DOHH2 (cell line): ENCODE measurements around the gene BZW1.
"Not testable (repeated sequence)": the region's sequence is repeated elsewhere in the genome, so short reads cannot be mapped to it uniquely, and the experiment has no call there.

Experiments used
- H3F3A ChIP-seq: fragments of 200-600 bp; sonication (generic), shearing (Covaris generic); 2 replicates; pipeline ENCODE4 v1.6.0; 2016; ENCODE audit warnings: antibody characterized with exemption, mild to moderate bottlenecking; ENCODE audit not compliant: control insufficient read depth, insufficient read depth
- H3K27ac ChIP-seq: fragments of 200-600 bp; sonication (generic); 2 replicates; pipeline ENCODE4 v1.5.1; 2014; ENCODE audit warnings: low read depth, mild to moderate bottlenecking, low read length, moderate library complexity
- H3K27me3 ChIP-seq: fragments of 200-600 bp; sonication (generic); 2 replicates; pipeline ENCODE4 v1.6.1; 2014; ENCODE audit warnings: mild to moderate bottlenecking, low read length, mixed read lengths; ENCODE audit not compliant: control insufficient read depth
- H3K36me3 ChIP-seq: fragments of 200-600 bp; sonication (generic); 2 replicates; pipeline ENCODE4 v1.6.1; 2014; ENCODE audit warnings: mild to moderate bottlenecking, low read length, moderate library complexity, mixed read lengths; ENCODE audit not compliant: control insufficient read depth
- H3K4me1 ChIP-seq: fragments of 200-600 bp; sonication (generic); 2 replicates; pipeline ENCODE4 v1.6.1; 2014; ENCODE audit warnings: mild to moderate bottlenecking, low read length, mixed read lengths; ENCODE audit not compliant: control insufficient read depth
- H3K4me2 ChIP-seq: fragments of 200-600 bp; sonication (generic); 2 replicates; pipeline ENCODE4 v1.6.0; 2014; ENCODE audit warnings: mild to moderate bottlenecking, low read length, moderate library complexity
- H3K4me3 ChIP-seq: fragments of 200-600 bp; sonication (generic); 2 replicates; pipeline ENCODE4 v1.5.1; 2014; ENCODE audit warnings: mild to moderate bottlenecking, low read length, mixed read lengths
- H3K79me2 ChIP-seq: fragments of 200-600 bp; sonication (generic); 2 replicates; pipeline ENCODE4 v1.6.1; 2014; ENCODE audit warnings: mild to moderate bottlenecking, low read length, mixed read lengths; ENCODE audit not compliant: control insufficient read depth
- H3K9me2 ChIP-seq: fragments of 200-600 bp; sonication (generic); replicated peaks from 2 replicates; pipeline ENCODE4 v1.6.1; 2014; ENCODE audit warnings: mild to moderate bottlenecking, low read length, mixed read lengths; ENCODE audit not compliant: control insufficient read depth
- H3K9me3 ChIP-seq: fragments of 200-600 bp; sonication (generic); 2 replicates; pipeline ENCODE4 v1.6.1; 2014; ENCODE audit warnings: antibody characterized with exemption, low read length, mixed read lengths; ENCODE audit not compliant: control insufficient read depth, insufficient read depth
- H4K20me1 ChIP-seq: fragments of 200-600 bp; sonication (generic); 2 replicates; pipeline ENCODE4 v1.6.0; 2014; ENCODE audit warnings: low read depth, mild to moderate bottlenecking, antibody characterized with exemption, low read length, moderate library complexity; ENCODE audit not compliant: control insufficient read depth, insufficient read depth
- CTCF ChIP-seq: fragments of 200-600 bp; sonication (generic); IDR thresholded peaks from one replicate; pipeline ENCODE4 v1.5.1; 2014; ENCODE audit warnings: antibody characterized with exemption, mild to moderate bottlenecking, low read depth, low read length; ENCODE audit not compliant: poor library complexity, severe bottlenecking
- EZH2phosphoT487 ChIP-seq: fragments of 200-600 bp; sonication (generic); IDR thresholded peaks from 2 replicates; pipeline ENCODE4 v1.6.1; 2017; ENCODE audit warnings: borderline replicate concordance, mild to moderate bottlenecking, antibody characterized with exemption, low read length, moderate library complexity, mixed read lengths

BZW1 gene

GRCh38 chr2:200812122-200813022 is 662 bp downstream of the BZW1 start:
- Histone ChIP-seq H3K4me1 (peaks cover 24% of the 10 kb centered on the region), H3K9me2 (no peaks in the 10 kb centered on the region), H3K9me3 (no peaks in the 10 kb centered on the region), H3K4me3 (peak overlapping the region; percentile 90), H3K27me3 (no peaks in the 10 kb centered on the region), H3K27ac (peak overlapping the region; percentile 79), H3K79me2 (peaks cover 49% of the 10 kb centered on the region), H4K20me1 (peaks cover 24% of the 10 kb centered on the region), H3K4me2 (peak overlapping the region; percentile 87), H3F3A (no peaks in the 10 kb centered on the region; the same call in 1 of the 2 replicates), H3K36me3 (peaks cover 53% of the 10 kb centered on the region)
- TF ChIP-seq EZH2phosphoT487, result no peak
- TF ChIP-seq CTCF, result peak; percentile 73

GRCh38 chr2:200814276-200814815 is 2.6 kb downstream of the BZW1 start:
- H3K4me3 ChIP-seq, result no peak overlapping the region
- H3K27me3 ChIP-seq, result no peaks in the 10 kb centered on the region
- H4K20me1 ChIP-seq, result peaks cover 24% of the 10 kb centered on the region
- H3K4me1 ChIP-seq, result peaks cover 24% of the 10 kb centered on the region
- H3K36me3 ChIP-seq, result peaks cover 72% of the 10 kb centered on the region
- H3K9me3 ChIP-seq, result no peaks in the 10 kb centered on the region
- H3K9me2 ChIP-seq, result no peaks in the 10 kb centered on the region
- H3K27ac ChIP-seq, result no peak overlapping the region
- H3K79me2 ChIP-seq, result peaks cover 51% of the 10 kb centered on the region
- peak overlapping the region; percentile 87; the same call in 1 of the 2 replicates for H3K4me2 ChIP-seq
- no peaks in the 10 kb centered on the region; the same call in none of the 2 replicates for H3F3A ChIP-seq
- no peak for TF ChIP-seq EZH2phosphoT487
- no peak for TF ChIP-seq CTCF

- Histone ChIP-seq H3K9me2 (no peaks in the 10 kb centered on the region), H3K4me1 (peaks cover 24% of the 10 kb centered on the region), H3K9me3 (no peaks in the 10 kb centered on the region), H3K27me3 (no peaks in the 10 kb centered on the region), H3F3A (no peaks in the 10 kb centered on the region; the same call in none of the 2 replicates), H3K4me3 (no peak overlapping the region), H3K79me2 (peaks cover 51% of the 10 kb centered on the region), H3K27ac (no peak overlapping the region), H4K20me1 (peaks cover 24% of the 10 kb centered on the region), H3K4me2 (no peak overlapping the region), H3K36me3 (peaks cover 78% of the 10 kb centered on the region)
- TF ChIP-seq EZH2phosphoT487, result no peak
- no peak for TF ChIP-seq CTCF
Observed at GRCh38 chr2:200814917-200815316, 3.2 kb downstream of the BZW1 start.

GRCh38 chr2:200818732-200819131 is 7.0 kb downstream of the BZW1 start:
- not testable (repeated sequence) for H3K27me3 ChIP-seq, H3K9me3 ChIP-seq, H3K9me2 ChIP-seq, H3F3A ChIP-seq, H3K4me2 ChIP-seq, H3K4me3 ChIP-seq, H3K4me1 ChIP-seq, H3K27ac ChIP-seq
- Histone ChIP-seq H3K36me3 (peaks cover 83% of the 10 kb centered on the region), H3K79me2 (peaks cover 30% of the 10 kb centered on the region), H4K20me1 (peaks cover 11% of the 10 kb centered on the region)
